GM23338 (cell line): ENCODE results near the gene RPRML. TPM values are rescaled to one million over a fixed set of nuclear protein-coding genes. Genes with fewer than 3 reads are reported as not detected.

ENCODE experiments used
- ATAC-seq: fragments of 200-7000 bp; cut with Tn5 transposase; 3 replicates; pipeline ENCODE4 v1.9.1; 2020
- DNase-seq: peaks from one replicate; pipeline ENCODE4 v3.0.0-alpha.2; 2015; ENCODE audit warnings: low spot score
- H2AFZ ChIP-seq: fragments of 200-600 bp; sonication (generic); 2 replicates; pipeline ENCODE4 v1.8.0; 2016; ENCODE audit warnings: antibody characterized with exemption, mild to moderate bottlenecking, moderate library complexity
- H3F3A ChIP-seq: fragments of 200-600 bp; sonication (generic); replicated peaks from 2 replicates; pipeline ENCODE4 v1.8.0; 2017; ENCODE audit warnings: antibody characterized with exemption, mixed run types, low read depth
- H3K27ac ChIP-seq: fragments of 200-600 bp; sonication (generic); 2 replicates; pipeline ENCODE4 v1.6.1; 2016; ENCODE audit warnings: low read depth
- H3K27me3 ChIP-seq: fragments of 200-600 bp; sonication (generic); 2 replicates; pipeline ENCODE4 v1.8.0; 2016; ENCODE audit warnings: mild to moderate bottlenecking, mixed run types, moderate library complexity; ENCODE audit not compliant: insufficient read depth
- H3K36me3 ChIP-seq: fragments of 200-600 bp; sonication (generic); 2 replicates; pipeline ENCODE4 v1.8.0; 2016; ENCODE audit warnings: mild to moderate bottlenecking; ENCODE audit not compliant: insufficient read depth
- H3K4me1 ChIP-seq: fragments of 200-600 bp; sonication (generic); 2 replicates; pipeline ENCODE4 v1.8.0; 2016; ENCODE audit warnings: mild to moderate bottlenecking, moderate library complexity; ENCODE audit not compliant: insufficient read depth
- H3K4me2 ChIP-seq: fragments of 200-600 bp; sonication (generic); 2 replicates; pipeline ENCODE4 v1.7.1; 2017; ENCODE audit warnings: mixed run types
- H3K4me3 ChIP-seq: fragments of 200-600 bp; sonication (generic); 2 replicates; pipeline ENCODE4 v1.6.1; 2016; ENCODE audit warnings: mixed run types
- H3K79me2 ChIP-seq: fragments of 200-600 bp; sonication (generic); replicated peaks from 2 replicates; pipeline ENCODE4 v1.8.0; 2017; ENCODE audit warnings: mild to moderate bottlenecking; ENCODE audit not compliant: insufficient read depth
- H3K9me2 ChIP-seq: fragments of 200-600 bp; sonication (generic); 2 replicates; pipeline ENCODE4 v1.8.0; 2017; ENCODE audit not compliant: insufficient read depth
- H4K20me1 ChIP-seq: fragments of 200-600 bp; sonication (generic); replicated peaks from 2 replicates; pipeline ENCODE4 v1.8.0; 2017; ENCODE audit warnings: mild to moderate bottlenecking; ENCODE audit not compliant: insufficient read depth
- H3K27ac Mint-ChIP-seq: 2 replicates; pipeline ENCODE4 v1.8.0; 2020; ENCODE audit warnings: inconsistent platforms, mild to moderate bottlenecking, moderate library complexity, mixed read lengths
- H3K27me3 Mint-ChIP-seq: 3 replicates; pipeline ENCODE4 v1.8.0; 2022; ENCODE audit warnings: low read depth, mild to moderate bottlenecking, moderate library complexity, mixed read lengths, inconsistent platforms; ENCODE audit not compliant: insufficient read depth, poor library complexity
- H3K36me3 Mint-ChIP-seq: 3 replicates; pipeline ENCODE4 v1.8.0; 2021; ENCODE audit warnings: low read depth, mild to moderate bottlenecking, inconsistent platforms, moderate library complexity, mixed read lengths
- H3K4me1 Mint-ChIP-seq: 3 replicates; pipeline ENCODE4 v1.8.0; 2020; ENCODE audit warnings: mild to moderate bottlenecking, inconsistent platforms, mixed read lengths
- H3K4me3 Mint-ChIP-seq: 3 replicates; pipeline ENCODE4 v1.8.0; 2021; ENCODE audit warnings: moderate library complexity, mild to moderate bottlenecking, inconsistent platforms, mixed read lengths
- H3K9me3 Mint-ChIP-seq: 3 replicates; pipeline ENCODE4 v1.8.0; 2020; ENCODE audit warnings: moderate library complexity, mild to moderate bottlenecking, inconsistent platforms, mixed read lengths
- CREB1 ChIP-seq: fragments of 250-450 bp; sonication (Bioruptor Pico); IDR thresholded peaks from 2 replicates; pipeline ENCODE4 v1.5.0; 2020; ENCODE audit warnings: low read depth, mild to moderate bottlenecking, moderate library complexity
- ETS1 ChIP-seq: IDR thresholded peaks from 2 replicates; pipeline ENCODE4 v1.6.1; 2016; ENCODE audit warnings: antibody characterized with exemption
- EZH2 ChIP-seq: fragments of 200-600 bp; sonication (generic); IDR thresholded peaks from one replicate; pipeline ENCODE4 v1.8.0; 2017; ENCODE audit warnings: antibody characterized with exemption, mild to moderate bottlenecking, low read depth; ENCODE audit not compliant: unreplicated experiment
- EZH2phosphoT487 ChIP-seq: fragments of 200-600 bp; sonication (generic); IDR thresholded peaks from one replicate; pipeline ENCODE4 v1.8.1; 2018; ENCODE audit warnings: antibody characterized with exemption; ENCODE audit not compliant: unreplicated experiment
- JUNB ChIP-seq: IDR thresholded peaks from one replicate; pipeline ENCODE4 v1.6.1; 2016; ENCODE audit warnings: antibody characterized with exemption; ENCODE audit not compliant: unreplicated experiment
- NANOG ChIP-seq: IDR thresholded peaks from 2 replicates; pipeline ENCODE4 v1.6.1; 2016; ENCODE audit warnings: antibody characterized with exemption, borderline replicate concordance
- POLR2AphosphoS5 ChIP-seq: IDR thresholded peaks from 2 replicates; pipeline ENCODE4 v1.6.1; 2016; ENCODE audit warnings: antibody characterized with exemption, low read depth
- ZNF114 ChIP-seq: fragments of 250-450 bp; sonication (Bioruptor Pico); IDR thresholded peaks from 2 replicates; pipeline ENCODE4 v1.5.0; 2020; ENCODE audit warnings: mild to moderate bottlenecking, moderate library complexity
- polyA plus RNA-seq: library from polyadenylated mRNA; unstranded; fragments of >200 nt; fragmentation: Nextera tagmentation; extraction: Ambion mirVana; gene quantifications from 2 replicates; pipeline ENCODE4 v1.2.1, GENCODE V29; 2016
- total RNA-seq: library from RNA; depleted of rRNA; stranded (reverse); fragments of >200 nt; shearing (Covaris generic); gene quantifications from 2 replicates; pipeline ENCODE4 v1.2.3, GENCODE V29; 2014
- TF ChIP-seq, protein P1 (sequence below): IDR thresholded peaks from one replicate; pipeline ENCODE4 v1.6.1; 2018; ENCODE audit warnings: antibody characterized with exemption; ENCODE audit not compliant: unreplicated experiment
- TF ChIP-seq, protein P2 (sequence below): fragments of 250-450 bp; sonication (Bioruptor Pico); IDR thresholded peaks from 2 replicates; pipeline ENCODE4 v1.5.0; 2020; ENCODE audit warnings: mild to moderate bottlenecking, moderate library complexity

RPRML gene
- total and polyA plus RNA-seq, 2 experiments from 2014 or later = 2.1 to 16.4 TPM

DNA sequence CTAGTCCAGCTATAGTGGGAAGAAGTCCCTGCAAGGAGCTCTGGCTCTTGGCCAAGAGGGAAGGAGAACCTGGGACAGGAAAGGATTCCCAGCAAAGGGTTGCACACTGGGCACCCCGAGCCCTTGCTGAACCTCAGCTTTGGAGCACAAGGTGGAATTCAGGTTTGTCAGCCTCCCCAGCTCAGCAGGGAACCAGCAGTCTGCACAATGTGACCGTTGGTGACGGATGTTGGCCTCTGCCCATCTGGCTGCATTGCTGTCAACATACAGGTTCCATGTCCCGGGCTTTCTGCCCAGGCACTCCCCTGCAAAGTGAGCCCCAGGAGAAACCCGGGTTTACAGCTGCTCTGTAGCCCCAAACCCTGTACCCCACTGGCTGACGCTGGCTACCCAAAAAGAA lies 6.7 kb downstream of the RPRML start (continued):
- TF ChIP-seq, protein P1, sequence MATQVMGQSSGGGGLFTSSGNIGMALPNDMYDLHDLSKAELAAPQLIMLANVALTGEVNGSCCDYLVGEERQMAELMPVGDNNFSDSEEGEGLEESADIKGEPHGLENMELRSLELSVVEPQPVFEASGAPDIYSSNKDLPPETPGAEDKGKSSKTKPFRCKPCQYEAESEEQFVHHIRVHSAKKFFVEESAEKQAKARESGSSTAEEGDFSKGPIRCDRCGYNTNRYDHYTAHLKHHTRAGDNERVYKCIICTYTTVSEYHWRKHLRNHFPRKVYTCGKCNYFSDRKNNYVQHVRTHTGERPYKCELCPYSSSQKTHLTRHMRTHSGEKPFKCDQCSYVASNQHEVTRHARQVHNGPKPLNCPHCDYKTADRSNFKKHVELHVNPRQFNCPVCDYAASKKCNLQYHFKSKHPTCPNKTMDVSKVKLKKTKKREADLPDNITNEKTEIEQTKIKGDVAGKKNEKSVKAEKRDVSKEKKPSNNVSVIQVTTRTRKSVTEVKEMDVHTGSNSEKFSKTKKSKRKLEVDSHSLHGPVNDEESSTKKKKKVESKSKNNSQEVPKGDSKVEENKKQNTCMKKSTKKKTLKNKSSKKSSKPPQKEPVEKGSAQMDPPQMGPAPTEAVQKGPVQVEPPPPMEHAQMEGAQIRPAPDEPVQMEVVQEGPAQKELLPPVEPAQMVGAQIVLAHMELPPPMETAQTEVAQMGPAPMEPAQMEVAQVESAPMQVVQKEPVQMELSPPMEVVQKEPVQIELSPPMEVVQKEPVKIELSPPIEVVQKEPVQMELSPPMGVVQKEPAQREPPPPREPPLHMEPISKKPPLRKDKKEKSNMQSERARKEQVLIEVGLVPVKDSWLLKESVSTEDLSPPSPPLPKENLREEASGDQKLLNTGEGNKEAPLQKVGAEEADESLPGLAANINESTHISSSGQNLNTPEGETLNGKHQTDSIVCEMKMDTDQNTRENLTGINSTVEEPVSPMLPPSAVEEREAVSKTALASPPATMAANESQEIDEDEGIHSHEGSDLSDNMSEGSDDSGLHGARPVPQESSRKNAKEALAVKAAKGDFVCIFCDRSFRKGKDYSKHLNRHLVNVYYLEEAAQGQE = no peak
- no peak for TF ChIP-seq EZH2

DNA sequence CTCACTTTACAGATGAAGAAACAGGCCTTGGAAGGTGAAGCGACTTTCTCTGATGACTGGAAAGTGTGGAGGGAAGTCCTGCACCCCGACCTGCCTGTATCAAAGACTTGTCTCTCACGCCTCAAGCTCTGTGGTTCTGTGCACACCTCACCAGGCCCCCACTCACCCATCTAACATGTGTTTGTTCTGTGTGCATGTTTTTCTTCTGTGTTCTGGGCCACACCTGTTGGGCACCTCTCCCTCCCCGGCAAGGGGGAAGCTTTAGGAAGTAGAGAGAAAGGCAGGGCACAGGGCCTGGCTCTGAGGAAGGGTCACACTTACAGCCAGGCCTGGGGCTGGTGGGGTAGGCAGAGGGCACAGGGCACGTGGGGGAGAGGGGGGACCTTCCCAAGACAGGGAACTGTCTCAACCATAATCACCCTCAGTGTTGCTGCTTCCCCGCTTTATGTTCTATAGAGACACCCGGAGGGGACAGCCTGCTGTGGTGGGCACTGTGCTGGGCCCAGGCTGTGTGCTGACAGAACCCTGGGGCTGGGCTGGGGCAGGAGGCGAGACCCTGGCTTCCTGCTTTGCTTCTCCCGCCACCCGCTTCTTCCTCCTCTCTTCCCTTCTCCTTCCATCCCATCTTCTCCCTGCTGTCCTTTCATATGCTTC lies 7.3 kb downstream of the RPRML start:
- Histone ChIP-seq H3F3A (peaks cover 4% of the 10 kb centered on the region; the same call in 1 of the 2 replicates), H3K36me3 (no peaks in the 10 kb centered on the region), H3K27me3 (no peaks in the 10 kb centered on the region), H3K9me2 (no peaks in the 10 kb centered on the region), H4K20me1 (no peaks in the 10 kb centered on the region; the same call in 1 of the 2 replicates), H3K4me1 (peaks cover 5% of the 10 kb centered on the region), H3K4me2 (no peak overlapping the region), H3K4me3 (no peak overlapping the region), H3K79me2 (no peaks in the 10 kb centered on the region), H2AFZ (no peak overlapping the region), H3K27ac (no peak overlapping the region)
- no peak for ATAC-seq
- Mint-ChIP-seq H3K36me3 (peaks cover 3% of the 10 kb centered on the region; the same call in 1 of the 3 replicates), H3K9me3 (no peaks in the 10 kb centered on the region), H3K27ac (no peak overlapping the region), H3K4me3 (no peak overlapping the region), H3K4me1 (peaks cover 8% of the 10 kb centered on the region), H3K27me3 (peaks cover 5% of the 10 kb centered on the region)
- DNase-seq = no peak
- TF ChIP-seq ZNF114 (CRISPR knock-in tag) (no peak), EZH2 (no peak), NANOG (no peak), JUNB (no peak), POLR2AphosphoS5 (no peak), EZH2phosphoT487 (no peak), ETS1 (no peak), CREB1 (CRISPR knock-in tag) (no peak)
- TF ChIP-seq, protein P1 = no peak
- TF ChIP-seq, protein P2, sequence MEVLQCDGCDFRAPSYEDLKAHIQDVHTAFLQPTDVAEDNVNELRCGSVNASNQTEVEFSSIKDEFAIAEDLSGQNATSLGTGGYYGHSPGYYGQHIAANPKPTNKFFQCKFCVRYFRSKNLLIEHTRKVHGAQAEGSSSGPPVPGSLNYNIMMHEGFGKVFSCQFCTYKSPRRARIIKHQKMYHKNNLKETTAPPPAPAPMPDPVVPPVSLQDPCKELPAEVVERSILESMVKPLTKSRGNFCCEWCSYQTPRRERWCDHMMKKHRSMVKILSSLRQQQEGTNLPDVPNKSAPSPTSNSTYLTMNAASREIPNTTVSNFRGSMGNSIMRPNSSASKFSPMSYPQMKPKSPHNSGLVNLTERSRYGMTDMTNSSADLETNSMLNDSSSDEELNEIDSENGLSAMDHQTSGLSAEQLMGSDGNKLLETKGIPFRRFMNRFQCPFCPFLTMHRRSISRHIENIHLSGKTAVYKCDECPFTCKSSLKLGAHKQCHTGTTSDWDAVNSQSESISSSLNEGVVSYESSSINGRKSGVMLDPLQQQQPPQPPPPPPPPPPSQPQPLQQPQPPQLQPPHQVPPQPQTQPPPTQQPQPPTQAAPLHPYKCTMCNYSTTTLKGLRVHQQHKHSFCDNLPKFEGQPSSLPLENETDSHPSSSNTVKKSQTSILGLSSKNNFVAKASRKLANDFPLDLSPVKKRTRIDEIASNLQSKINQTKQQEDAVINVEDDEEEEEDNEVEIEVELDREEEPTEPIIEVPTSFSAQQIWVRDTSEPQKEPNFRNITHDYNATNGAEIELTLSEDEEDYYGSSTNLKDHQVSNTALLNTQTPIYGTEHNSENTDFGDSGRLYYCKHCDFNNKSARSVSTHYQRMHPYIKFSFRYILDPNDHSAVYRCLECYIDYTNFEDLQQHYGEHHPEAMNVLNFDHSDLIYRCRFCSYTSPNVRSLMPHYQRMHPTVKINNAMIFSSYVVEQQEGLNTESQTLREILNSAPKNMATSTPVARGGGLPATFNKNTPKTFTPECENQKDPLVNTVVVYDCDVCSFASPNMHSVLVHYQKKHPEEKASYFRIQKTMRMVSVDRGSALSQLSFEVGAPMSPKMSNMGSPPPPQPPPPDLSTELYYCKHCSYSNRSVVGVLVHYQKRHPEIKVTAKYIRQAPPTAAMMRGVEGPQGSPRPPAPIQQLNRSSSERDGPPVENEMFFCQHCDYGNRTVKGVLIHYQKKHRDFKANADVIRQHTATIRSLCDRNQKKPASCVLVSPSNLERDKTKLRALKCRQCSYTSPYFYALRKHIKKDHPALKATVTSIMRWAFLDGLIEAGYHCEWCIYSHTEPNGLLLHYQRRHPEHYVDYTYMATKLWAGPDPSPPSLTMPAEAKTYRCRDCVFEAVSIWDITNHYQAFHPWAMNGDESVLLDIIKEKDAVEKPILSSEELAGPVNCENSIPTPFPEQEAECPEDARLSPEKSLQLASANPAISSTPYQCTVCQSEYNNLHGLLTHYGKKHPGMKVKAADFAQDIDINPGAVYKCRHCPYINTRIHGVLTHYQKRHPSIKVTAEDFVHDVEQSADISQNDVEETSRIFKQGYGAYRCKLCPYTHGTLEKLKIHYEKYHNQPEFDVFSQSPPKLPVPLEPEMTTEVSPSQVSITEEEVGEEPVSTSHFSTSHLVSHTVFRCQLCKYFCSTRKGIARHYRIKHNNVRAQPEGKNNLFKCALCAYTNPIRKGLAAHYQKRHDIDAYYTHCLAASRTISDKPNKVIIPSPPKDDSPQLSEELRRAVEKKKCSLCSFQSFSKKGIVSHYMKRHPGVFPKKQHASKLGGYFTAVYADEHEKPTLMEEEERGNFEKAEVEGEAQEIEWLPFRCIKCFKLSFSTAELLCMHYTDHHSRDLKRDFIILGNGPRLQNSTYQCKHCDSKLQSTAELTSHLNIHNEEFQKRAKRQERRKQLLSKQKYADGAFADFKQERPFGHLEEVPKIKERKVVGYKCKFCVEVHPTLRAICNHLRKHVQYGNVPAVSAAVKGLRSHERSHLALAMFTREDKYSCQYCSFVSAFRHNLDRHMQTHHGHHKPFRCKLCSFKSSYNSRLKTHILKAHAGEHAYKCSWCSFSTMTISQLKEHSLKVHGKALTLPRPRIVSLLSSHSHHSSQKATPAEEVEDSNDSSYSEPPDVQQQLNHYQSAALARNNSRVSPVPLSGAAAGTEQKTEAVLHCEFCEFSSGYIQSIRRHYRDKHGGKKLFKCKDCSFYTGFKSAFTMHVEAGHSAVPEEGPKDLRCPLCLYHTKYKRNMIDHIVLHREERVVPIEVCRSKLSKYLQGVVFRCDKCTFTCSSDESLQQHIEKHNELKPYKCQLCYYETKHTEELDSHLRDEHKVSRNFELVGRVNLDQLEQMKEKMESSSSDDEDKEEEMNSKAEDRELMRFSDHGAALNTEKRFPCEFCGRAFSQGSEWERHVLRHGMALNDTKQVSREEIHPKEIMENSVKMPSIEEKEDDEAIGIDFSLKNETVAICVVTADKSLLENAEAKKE = no peak
